Fibroblast of villous mesenchyme (primary cell): ENCODE results near the gene GPR37. TPM values are rescaled to one million over a fixed set of nuclear protein-coding genes. Genes with fewer than 3 reads are reported as not detected.

Experiments
- DNase-seq: peaks from one replicate; pipeline ENCODE4 v3.0.0-alpha.2; 2010; ENCODE audit warnings: low read depth
- H3K4me3 ChIP-seq: 2 replicates; pipeline ENCODE4 v1.5.1; 2011; ENCODE audit warnings: low read depth, mild to moderate bottlenecking, low read length
- CTCF ChIP-seq: IDR thresholded peaks from 2 replicates; pipeline ENCODE4 v1.5.1; 2012; ENCODE audit warnings: low read depth, mild to moderate bottlenecking, low read length; ENCODE audit not compliant: insufficient read depth
- total RNA-seq: library from RNA; depleted of rRNA; stranded (reverse); fragments of >200 nt; gene quantifications from 2 replicates; pipeline ENCODE4 v1.2.3, GENCODE V29; 2012

The GPR37 gene
- total RNA-seq, 1 donor, result 5.6 TPM

DNA sequence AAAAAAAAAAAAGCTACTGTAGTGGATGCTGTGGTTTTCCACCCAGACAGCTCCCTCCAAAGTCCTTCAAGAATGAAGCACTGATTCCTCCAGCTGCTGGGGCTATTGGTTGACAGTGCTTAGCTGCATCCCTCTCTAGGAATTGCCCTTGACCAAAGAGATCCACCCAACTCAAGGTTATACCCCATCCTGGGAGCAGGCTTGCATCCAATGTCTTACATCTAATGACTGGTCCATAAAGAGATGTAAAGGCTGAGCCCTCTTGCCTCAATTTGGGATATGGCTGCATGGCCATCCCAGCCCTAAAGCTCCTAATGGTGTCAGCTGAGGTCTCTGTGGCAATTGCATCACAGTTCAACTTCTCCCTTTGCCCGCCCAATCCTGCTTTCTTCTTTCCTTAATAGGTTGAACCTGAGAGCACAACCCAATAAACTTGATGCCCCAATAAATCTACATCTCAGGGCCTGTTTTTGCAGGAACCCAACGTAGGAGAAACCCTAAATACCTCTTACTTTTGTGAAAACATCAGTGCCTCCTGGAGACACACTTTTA is 4.4 kb downstream of the GPR37 start:
- no peak for DNase-seq
- no peak overlapping the region for H3K4me3 ChIP-seq
- TF ChIP-seq CTCF, result no peak

GRCh38 chr7:124758327-124758726 is 7.3 kb downstream of the GPR37 start:
- no peak overlapping the region for H3K4me3 ChIP-seq
- no peak for DNase-seq
- TF ChIP-seq CTCF, result no peak

DNA sequence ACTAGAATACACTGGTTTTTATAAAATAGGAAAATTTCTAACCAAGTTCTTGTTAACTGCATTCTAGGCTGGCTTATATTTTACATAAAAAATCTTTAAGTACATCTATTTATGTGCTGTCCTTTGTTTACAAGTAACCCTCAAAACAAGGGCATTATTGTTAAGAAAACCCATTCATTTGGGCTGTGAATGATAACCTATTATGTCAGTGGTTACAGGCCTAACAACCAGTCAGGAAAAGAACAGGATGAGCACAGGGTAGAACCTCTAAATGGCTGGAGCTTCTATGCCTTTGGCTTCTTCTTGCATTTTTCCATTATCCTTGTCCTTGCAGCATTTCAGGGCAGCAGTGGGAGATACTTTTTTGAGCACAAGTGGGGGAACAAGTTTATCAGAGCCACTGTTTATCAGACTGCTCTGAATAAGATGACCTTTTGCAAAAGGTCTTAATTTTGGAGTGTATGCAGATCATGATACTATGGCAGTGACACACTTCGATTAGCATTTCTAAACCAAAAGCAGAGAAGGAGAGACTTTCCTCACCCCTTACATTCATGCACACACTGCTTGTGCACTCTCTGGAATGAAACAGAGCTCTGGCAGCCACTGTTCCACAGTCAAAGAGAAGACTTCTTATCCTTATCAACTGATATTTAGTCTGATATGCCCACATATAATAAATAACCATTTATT is 10.9 kb downstream of the GPR37 start:
- no peak overlapping the region for H3K4me3 ChIP-seq
- no peak for DNase-seq
- no peak for TF ChIP-seq CTCF

- DNase-seq, result peak; percentile 14
- H3K4me3 ChIP-seq, result no peak overlapping the region
- no peak for TF ChIP-seq CTCF
Measured at GRCh38 chr7:124752310-124752709, 13.3 kb downstream of the GPR37 start.

GRCh38 chr7:124751027-124751426 is 14.6 kb downstream of the GPR37 start:
- no peak for DNase-seq
- no peak overlapping the region for H3K4me3 ChIP-seq
- no peak for TF ChIP-seq CTCF

- no peak for DNase-seq
- TF ChIP-seq CTCF, result no peak
- no peak overlapping the region for H3K4me3 ChIP-seq
Measured at GRCh38 chr7:124747072-124747471, 18.5 kb downstream of the GPR37 start.

GRCh38 chr7:124738639-124739038 is 27.0 kb downstream of the GPR37 start:
- H3K4me3 ChIP-seq, result no peak overlapping the region
- DNase-seq, result no peak
- no peak for TF ChIP-seq CTCF
